GM12878 (cell line): ENCODE measurements around the gene PIP4K2B. TPM values are rescaled to one million over a fixed set of nuclear protein-coding genes. Genes with fewer than 3 reads are reported as not detected.
A peak's percentile ranks its signal among the peaks of the same experiment; 100 is the strongest.

Source experiments
- ATAC-seq: fragments of 200-7000 bp; cut with Tn5 transposase; 3 replicates; pipeline ENCODE4 v1.9.1; 2020; ENCODE audit warnings: mild to moderate bottlenecking, moderate library complexity
- BruUV-seq: library from RNA; stranded (reverse); fragments of 400-500 nt; replicated peaks from 2 replicates; lab custom pipeline; 2021; lab: Mats Ljungman, UMichigan
- CTCF ChIA-PET: fragments of 300-600 bp; sonication (Branson Sonifier 250); formaldehyde crosslinking; extraction: SDS; loops from one replicate; lab custom pipeline; 2021; ENCODE audit warnings: inconsistent platforms; lab: Yijun Ruan, JAX
- POLR2A ChIA-PET: fragments of 350-600 bp; formaldehyde crosslinking; extraction: SDS; loops from one replicate; lab custom pipeline; 2021; ENCODE audit warnings: inconsistent platforms; lab: Charles Lee
- RAD21 ChIA-PET: fragments of 300-600 bp; sonication (Branson Sonifier 250); formaldehyde crosslinking; loops from one replicate; lab custom pipeline; 2023; ENCODE audit warnings: antibody characterized with exemption; ENCODE audit not compliant: unreplicated experiment; lab: Charles Lee
- SMC1A ChIA-PET: fragments of 300-600 bp; sonication (Branson Sonifier 250); formaldehyde crosslinking; loops from one replicate; lab custom pipeline; 2023; ENCODE audit not compliant: unreplicated experiment, uncharacterized antibody; lab: Charles Lee
- DNase-seq: peaks from one replicate; pipeline ENCODE4 v3.0.0-alpha.2; 2011; ENCODE audit warnings: low read depth, low spot score
- FAIRE-seq: peaks from 3 replicates; lab custom pipeline; 2011; peaks lifted over from hg19 to GRCh38; lab: Jason Lieb, UNC
- H2AFZ ChIP-seq: 2 replicates; pipeline ENCODE4 v1.6.0; 2011; ENCODE audit warnings: low read depth, low read length, control low read depth; ENCODE audit not compliant: control insufficient read depth
- H3K27ac ChIP-seq: 2 replicates; pipeline ENCODE4 v1.5.1; 2011; ENCODE audit warnings: control low read depth; ENCODE audit not compliant: control insufficient read depth, insufficient read depth
- H3K27me3 ChIP-seq, 2 experiments: replicated peaks in 1 of 2; 2 replicates each; pipeline versions ENCODE4 v1.6.0 to v1.6.1; 2011; ENCODE audit warnings: low read length in 1 of 2; ENCODE audit not compliant: control insufficient read depth in 2 of 2, insufficient read depth in 2 of 2
- H3K36me3 ChIP-seq, 2 experiments: 2 replicates each; pipeline ENCODE4 v1.5.1; 2011; ENCODE audit warnings: low read length in 1 of 2; ENCODE audit not compliant: control insufficient read depth in 2 of 2, insufficient read depth in 2 of 2
- H3K4me1 ChIP-seq: 2 replicates; pipeline ENCODE4 v1.6.1; 2011; ENCODE audit warnings: mild to moderate bottlenecking, low read length, moderate library complexity, mixed read lengths; ENCODE audit not compliant: control insufficient read depth, insufficient read depth
- H3K4me2 ChIP-seq: 2 replicates; pipeline ENCODE4 v1.6.0; 2011; ENCODE audit warnings: control low read depth; ENCODE audit not compliant: control insufficient read depth, insufficient read depth
- H3K4me3 ChIP-seq: fragments of 200-600 bp; sonication (generic); 2 replicates; pipeline ENCODE4 v1.5.1; 2016
- H3K79me2 ChIP-seq: 2 replicates; pipeline ENCODE4 v1.6.0; 2011; ENCODE audit warnings: low read length; ENCODE audit not compliant: control insufficient read depth, insufficient read depth
- H3K9ac ChIP-seq: 2 replicates; pipeline ENCODE4 v1.8.0; 2011; ENCODE audit warnings: low read length, control low read depth, mixed read lengths; ENCODE audit not compliant: control insufficient read depth, insufficient read depth
- H3K9me3 ChIP-seq: replicated peaks from 3 replicates; pipeline ENCODE4 v1.5.1; 2011; ENCODE audit warnings: mild to moderate bottlenecking, low read length; ENCODE audit not compliant: control insufficient read depth, insufficient read depth
- H4K20me1 ChIP-seq: 2 replicates; pipeline ENCODE4 v1.6.0; 2011; ENCODE audit not compliant: control insufficient read depth, insufficient read depth
- BCL11A ChIP-seq: IDR thresholded peaks from 2 replicates; pipeline ENCODE4 v1.6.1; 2011; ENCODE audit warnings: low read depth, low read length
- CHD2 ChIP-seq: IDR thresholded peaks from 2 replicates; pipeline ENCODE4 v1.6.1; 2011; ENCODE audit warnings: low read depth, low read length, improper control_type of control experiment, borderline replicate concordance
- E2F8 ChIP-seq: fragments of 450-650 bp; IDR thresholded peaks from 2 replicates; pipeline ENCODE4 v1.6.1; 2018; ENCODE audit warnings: mild to moderate bottlenecking, low read depth, moderate library complexity; ENCODE audit not compliant: partially characterized antibody
- EP300 ChIP-seq, 2 experiments: fragments of 150-350 bp in 1 of 2; IDR thresholded peaks; 2 replicates each; pipeline ENCODE4 v1.6.1; 2011 to 2012; ENCODE audit warnings: low read depth in 2 of 2, low read length in 2 of 2, borderline replicate concordance in 1 of 2, improper control_type of control experiment in 1 of 2, inconsistent platforms in 1 of 2; ENCODE audit not compliant: control insufficient read depth in 1 of 2
- IKZF1 ChIP-seq: fragments of 450-650 bp; conservative IDR thresholded peaks from 2 replicates; pipeline ENCODE4 v1.6.1; 2017; ENCODE audit warnings: antibody characterized with exemption, mild to moderate bottlenecking
- PML ChIP-seq: IDR thresholded peaks from 2 replicates; pipeline ENCODE4 v1.6.1; 2012; ENCODE audit warnings: low read length, inconsistent platforms
- RCOR1 ChIP-seq: conservative IDR thresholded peaks from 2 replicates; pipeline ENCODE4 v1.6.1; 2012; ENCODE audit warnings: low read depth, low read length, improper control_type of control experiment
- SMAD5 ChIP-seq: IDR thresholded peaks from 2 replicates; pipeline ENCODE4 v1.6.1; 2016; ENCODE audit warnings: antibody characterized with exemption, low read depth
- SREBF2 ChIP-seq: IDR thresholded peaks from 2 replicates; pipeline ENCODE4 v1.6.1; 2012; ENCODE audit warnings: mild to moderate bottlenecking, low read length
- SRF ChIP-seq, 2 experiments: IDR thresholded peaks; 2 replicates each; pipeline ENCODE4 v1.6.1; 2011; ENCODE audit warnings: low read depth in 2 of 2, low read length in 2 of 2, mild to moderate bottlenecking in 1 of 2, moderate library complexity in 1 of 2
- TCF12 ChIP-seq: IDR thresholded peaks from 2 replicates; pipeline ENCODE4 v1.6.1; 2011; ENCODE audit warnings: low read depth, mild to moderate bottlenecking, low read length
- ZNF207 ChIP-seq: fragments of 450-650 bp; IDR thresholded peaks from 2 replicates; pipeline ENCODE4 v1.6.1; 2014; ENCODE audit warnings: antibody characterized with exemption, mild to moderate bottlenecking, borderline replicate concordance
- ZNF622 ChIP-seq: fragments of 450-650 bp; IDR thresholded peaks from 2 replicates; pipeline ENCODE4 v1.6.1; 2017; ENCODE audit warnings: mild to moderate bottlenecking, inconsistent platforms
- whole genome bisulfite sequencing: methylation state at CpG from one replicate; pipeline ENCODE4 v1.1.6; 2016; ENCODE audit warnings: low lambda C conversion rate; ENCODE audit not compliant: insufficient replicate concordance, insufficient coverage; ENCODE audit errors: missing lambda C conversion rate; 5-methylcytosine and 5-hydroxymethylcytosine counted together
- in situ Hi-C: fragments of 300-500 bp; cut with MboI; formaldehyde crosslinking; loops from 9 replicates; pipeline ENCODE4 v1.14.3; 2018; ENCODE audit warnings: mixed read lengths
- intact Hi-C: fragments of 100-400 bp; cut with micrococcal nuclease; formaldehyde crosslinking; loops from one replicate; pipeline ENCODE4 v1.14.2; 2022; ENCODE audit not compliant: unreplicated experiment
- polyA plus RNA-seq, 11 experiments: library from polyadenylated mRNA; depleted of rRNA in 4 of 11; unstranded in 6 of 11; stranded (reverse) in 5 of 11; fragments of >200 nt; fragmentation: Nextera tagmentation in 4 of 11; fragmentation: Illumina TruSeq in 1 of 11; extraction: Ambion mirVana in 4 of 11; extraction: Trizol in 1 of 11; gene quantifications; 1 replicate in 1 of 11; 2 replicates in 10 of 11; pipeline versions ENCODE4 v1.2.1 to v1.2.3, GENCODE V29; 2011 to 2016; ENCODE audit warnings: inconsistent platforms in 2 of 11, missing spikeins in 2 of 11, low read depth in 1 of 11
- total RNA-seq, 4 experiments: library from RNA; depleted of rRNA in 3 of 4; stranded (reverse); fragments of >200 nt in 3 of 4; fragmentation: Illumina TruSeq in 1 of 4; extraction: Trizol in 1 of 4; gene quantifications; 2 replicates each; pipeline versions ENCODE4 v1.2.1 to v1.2.3, GENCODE V29; 2013 to 2021
- TF ChIP-seq, protein P1 (sequence below): IDR thresholded peaks from 2 replicates; pipeline ENCODE4 v1.6.1; 2012; ENCODE audit warnings: low read length, inconsistent platforms
- TF ChIP-seq, protein P2 (sequence below): IDR thresholded peaks from 2 replicates; pipeline ENCODE4 v1.6.1; 2011; ENCODE audit warnings: borderline replicate concordance, low read depth, mild to moderate bottlenecking, moderate library complexity, low read length; ENCODE audit not compliant: insufficient read depth, poor library complexity, severe bottlenecking

The PIP4K2B gene
- total and polyA plus RNA-seq, 10 of the 15 experiments (the other 5 are each of a cell fraction or from before 2014, with no cell fraction given) = 3.8 to 30.3 (median 18.2) TPM

DNA sequence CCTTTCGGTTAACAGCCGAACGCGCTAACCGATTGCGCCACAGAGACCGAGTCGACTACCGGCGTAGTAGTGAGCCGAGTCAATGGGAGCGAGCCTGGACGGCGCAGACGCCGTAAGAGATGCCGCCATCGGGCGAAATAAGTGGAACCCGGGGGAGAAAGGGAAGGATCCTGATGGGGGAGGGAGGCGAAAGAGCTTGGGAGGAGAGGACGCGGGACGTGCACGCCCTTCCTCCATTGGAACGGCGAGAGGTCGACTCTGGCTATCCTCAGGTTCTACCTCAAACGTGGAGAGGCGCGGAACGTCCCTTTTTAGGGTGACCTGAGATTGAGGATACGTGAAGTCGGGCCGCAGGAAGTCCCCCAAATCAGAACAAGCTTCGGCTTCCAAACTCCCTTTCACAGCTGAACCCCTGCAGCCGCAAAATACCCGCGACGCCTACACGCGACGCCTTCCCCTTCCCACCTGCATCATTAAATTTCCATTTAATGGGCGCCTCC lies 47.5 kb downstream of the PIP4K2B start (continued):
- TF ChIP-seq ZNF207 (0 out of 2 replicates have a peak, but pooled peaks have one; percentile 19), SRF (IDR thresholded peaks at IDR 0.05; ENCODE audit: low read depth in 2 of 2, low read length in 2 of 2) (no peak)
- TF ChIP-seq, protein P1, sequence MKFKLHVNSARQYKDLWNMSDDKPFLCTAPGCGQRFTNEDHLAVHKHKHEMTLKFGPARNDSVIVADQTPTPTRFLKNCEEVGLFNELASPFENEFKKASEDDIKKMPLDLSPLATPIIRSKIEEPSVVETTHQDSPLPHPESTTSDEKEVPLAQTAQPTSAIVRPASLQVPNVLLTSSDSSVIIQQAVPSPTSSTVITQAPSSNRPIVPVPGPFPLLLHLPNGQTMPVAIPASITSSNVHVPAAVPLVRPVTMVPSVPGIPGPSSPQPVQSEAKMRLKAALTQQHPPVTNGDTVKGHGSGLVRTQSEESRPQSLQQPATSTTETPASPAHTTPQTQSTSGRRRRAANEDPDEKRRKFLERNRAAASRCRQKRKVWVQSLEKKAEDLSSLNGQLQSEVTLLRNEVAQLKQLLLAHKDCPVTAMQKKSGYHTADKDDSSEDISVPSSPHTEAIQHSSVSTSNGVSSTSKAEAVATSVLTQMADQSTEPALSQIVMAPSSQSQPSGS = no peak

GRCh38 chr17:38751144-38751807 lies 48.1 kb downstream of the PIP4K2B start:
- DNase-seq (no peak), FAIRE-seq (no peak), ATAC-seq (no peak)
- H3K36me3 ChIP-seq = peaks cover 0 to 10% of the 10 kb centered on the region in 2 experiments; a peak in 3 of 4 replicates
- H3K27me3 ChIP-seq = no peaks in the 10 kb centered on the region; a peak in 1 of 4 replicates
- peak overlapping the region; percentile 16 for H2AFZ ChIP-seq
- no TSS peak for BruUV-seq
- POLR2A ChIA-PET = interaction anchor here (0.6 to 1.6 kb wide), 11 partner anchors 11 to 120 kb away, joined by 3 to 8 read pairs (median 4); partner anchors contain the start of gene LASP1
- no peaks in the 10 kb centered on the region for H3K9me3 ChIP-seq
- no peaks in the 10 kb centered on the region for H4K20me1 ChIP-seq
- RAD21 ChIA-PET = interaction anchor here (0.5 to 1.8 kb wide), 7 partner anchors 16 to 103 kb away, joined by 3 to 6 read pairs (median 3); partner anchors contain the start of genes EPOP and RPL23
- intact Hi-C loops (no loop called here), in situ Hi-C loops (loop anchor here (10.0 kb wide), 1 partner anchor 404 kb away; the partner anchor contains the start of gene PLXDC1)
- WGBS = 0% methylated on average over 10 of the region's 10 CpGs
- H3K4me2 ChIP-seq = peak overlapping the region; percentile 96
- SMC1A ChIA-PET = interaction anchor here (0.5 to 2.6 kb wide), 7 partner anchors 22 to 870 kb away, joined by 3 to 9 read pairs (median 3); partner anchors contain the start of gene MLLT6
- H3K9ac ChIP-seq = peak overlapping the region; percentile 79
- CTCF ChIA-PET = interaction anchor here (0.6 to 1.6 kb wide), 8 partner anchors 11 to 456 kb away, joined by 3 to 6 read pairs (median 4); partner anchors contain the start of gene CISD3
- H3K79me2 ChIP-seq = peaks cover 40% of the 10 kb centered on the region
- H3K27ac ChIP-seq = peak overlapping the region; percentile 86
- H3K4me1 ChIP-seq = peaks cover 23% of the 10 kb centered on the region
- H3K4me3 ChIP-seq = peak overlapping the region; percentile 70
- TF ChIP-seq CHD2 (0 out of 2 replicates have a peak, but pooled peaks have one; percentile 26), E2F8 (no peak), ZNF622 (no peak), SMAD5 (0 out of 2 replicates have a peak, but pooled peaks have one; percentile 19), BCL11A (no peak), SRF (IDR thresholded peaks at IDR 0.05; ENCODE audit: low read depth in 2 of 2, low read length in 2 of 2) (no peak), SREBF2 (no peak), TCF12 (no peak), RCOR1 (peak; percentile 43; the same call in 1 of the 2 replicates), IKZF1 (no peak), PML (no peak), EP300 (IDR thresholded peaks at IDR 0.05; ENCODE audit: borderline replicate concordance in 1 of 2, control insufficient read depth in 1 of 2, low read depth in 2 of 2, low read length in 2 of 2) (peak; percentile 9 to 14; a peak in 1 of 4 replicates)
- TF ChIP-seq, protein P2, sequence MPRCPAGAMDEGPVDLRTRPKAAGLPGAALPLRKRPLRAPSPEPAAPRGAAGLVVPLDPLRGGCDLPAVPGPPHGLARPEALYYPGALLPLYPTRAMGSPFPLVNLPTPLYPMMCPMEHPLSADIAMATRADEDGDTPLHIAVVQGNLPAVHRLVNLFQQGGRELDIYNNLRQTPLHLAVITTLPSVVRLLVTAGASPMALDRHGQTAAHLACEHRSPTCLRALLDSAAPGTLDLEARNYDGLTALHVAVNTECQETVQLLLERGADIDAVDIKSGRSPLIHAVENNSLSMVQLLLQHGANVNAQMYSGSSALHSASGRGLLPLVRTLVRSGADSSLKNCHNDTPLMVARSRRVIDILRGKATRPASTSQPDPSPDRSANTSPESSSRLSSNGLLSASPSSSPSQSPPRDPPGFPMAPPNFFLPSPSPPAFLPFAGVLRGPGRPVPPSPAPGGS = no peak
